ENCODE results near the gene SMAD1.

Gene SMAD1

GRCh38 chr4:145528601-145529000 is 46.9 kb downstream of the SMAD1 start:
- no peak for TF ChIP-seq EZH2phosphoT487 (IDR thresholded peaks at IDR 0.05; ENCODE audit: low read depth)
- no peak for TF ChIP-seq CTCF (IDR thresholded peaks at IDR 0.05; ENCODE audit: low read depth, low read length)
- Histone ChIP-seq H3K4me2 (ENCODE audit: low read length) (no peak overlapping the region), H3K4me1 (ENCODE audit: low read length) (no peaks in the 10 kb centered on the region)

GRCh38 chr4:145530189-145530588 is 48.5 kb downstream of the SMAD1 start:
- Histone ChIP-seq H3K9ac (ENCODE audit: low read length) (no peak overlapping the region), H2AFZ (ENCODE audit: low read depth, low read length) (no peak overlapping the region), H3K27ac (ENCODE audit: low read length) (no peak overlapping the region), H3K9me3 (ENCODE audit: insufficient read depth, low read length) (no peaks in the 10 kb centered on the region), H3K27me3 (ENCODE audit: low read depth, low read length) (peaks cover 1% of the 10 kb centered on the region; the same call in 1 of the 2 replicates), H3K79me2 (ENCODE audit: low read length) (no peaks in the 10 kb centered on the region), H3K4me1 (ENCODE audit: low read length) (no peaks in the 10 kb centered on the region), H3K36me3 (replicated peaks; ENCODE audit: low read depth, low read length) (no peaks in the 10 kb centered on the region), H3K4me2 (ENCODE audit: low read length) (no peak overlapping the region), H3K4me3 (ENCODE audit: low read length) (no peak overlapping the region), H4K20me1 (ENCODE audit: insufficient read depth, low read length) (no peaks in the 10 kb centered on the region)
- no peak for TF ChIP-seq EZH2phosphoT487 (IDR thresholded peaks at IDR 0.05; ENCODE audit: low read depth)
- TF ChIP-seq CTCF (IDR thresholded peaks at IDR 0.05; ENCODE audit: low read depth, low read length): no peak

More at GRCh38 chr4:145528601-145529000, 46.9 kb downstream of the SMAD1 start:
- no peaks in the 10 kb centered on the region for H3K9me3 ChIP-seq (ENCODE audit: insufficient read depth, low read length)
- no peaks in the 10 kb centered on the region for H4K20me1 ChIP-seq (ENCODE audit: insufficient read depth, low read length)
- H3K36me3 ChIP-seq (replicated peaks; ENCODE audit: low read depth, low read length): no peaks in the 10 kb centered on the region
- no peaks in the 10 kb centered on the region for H3K79me2 ChIP-seq (ENCODE audit: low read length)
- H3K27ac ChIP-seq (ENCODE audit: low read length): no peak overlapping the region
- no peak overlapping the region for H2AFZ ChIP-seq (ENCODE audit: low read depth, low read length)
- H3K4me3 ChIP-seq (ENCODE audit: low read length): no peak overlapping the region
- no peaks in the 10 kb centered on the region for H3K27me3 ChIP-seq (ENCODE audit: low read depth, low read length)
- no peak overlapping the region for H3K9ac ChIP-seq (ENCODE audit: low read length)

- no peaks in the 10 kb centered on the region for H3K9me3 ChIP-seq (ENCODE audit: insufficient read depth, low read length)
- no peaks in the 10 kb centered on the region for H3K79me2 ChIP-seq (ENCODE audit: low read length)
- no peak overlapping the region for H2AFZ ChIP-seq (ENCODE audit: low read depth, low read length)
- no peak overlapping the region for H3K4me2 ChIP-seq (ENCODE audit: low read length)
- no peak overlapping the region for H3K27ac ChIP-seq (ENCODE audit: low read length)
- H4K20me1 ChIP-seq (ENCODE audit: insufficient read depth, low read length): no peaks in the 10 kb centered on the region
- H3K27me3 ChIP-seq (ENCODE audit: low read depth, low read length): peaks cover 6% of the 10 kb centered on the region; the same call in 1 of the 2 replicates
- H3K9ac ChIP-seq (ENCODE audit: low read length): no peak overlapping the region
- no peaks in the 10 kb centered on the region for H3K36me3 ChIP-seq (replicated peaks; ENCODE audit: low read depth, low read length)
- no peak overlapping the region for H3K4me3 ChIP-seq (ENCODE audit: low read length)
- no peak for TF ChIP-seq EZH2phosphoT487 (IDR thresholded peaks at IDR 0.05; ENCODE audit: low read depth)
- no peak for TF ChIP-seq CTCF (IDR thresholded peaks at IDR 0.05; ENCODE audit: low read depth, low read length)
- H3K4me1 ChIP-seq (ENCODE audit: low read length): no peaks in the 10 kb centered on the region
Observed at GRCh38 chr4:145530662-145531061, 49.0 kb downstream of the SMAD1 start.

- Histone ChIP-seq H3K9ac (ENCODE audit: low read length) (no peak overlapping the region), H2AFZ (ENCODE audit: low read depth, low read length) (no peak overlapping the region), H3K27ac (ENCODE audit: low read length) (no peak overlapping the region), H3K27me3 (ENCODE audit: low read depth, low read length) (peaks cover 6% of the 10 kb centered on the region), H3K4me2 (ENCODE audit: low read length) (no peak overlapping the region), H3K79me2 (ENCODE audit: low read length) (no peaks in the 10 kb centered on the region), H4K20me1 (ENCODE audit: insufficient read depth, low read length) (no peaks in the 10 kb centered on the region), H3K36me3 (replicated peaks; ENCODE audit: low read depth, low read length) (no peaks in the 10 kb centered on the region), H3K4me1 (ENCODE audit: low read length) (no peaks in the 10 kb centered on the region), H3K9me3 (ENCODE audit: insufficient read depth, low read length) (no peaks in the 10 kb centered on the region), H3K4me3 (ENCODE audit: low read length) (no peak overlapping the region)
- no peak for TF ChIP-seq CTCF (IDR thresholded peaks at IDR 0.05; ENCODE audit: low read depth, low read length)
- no peak for TF ChIP-seq EZH2phosphoT487 (IDR thresholded peaks at IDR 0.05; ENCODE audit: low read depth)
Observed at GRCh38 chr4:145531223-145531622, 49.6 kb downstream of the SMAD1 start.
